GM10847 (cell line): ENCODE measurements around the gene RASA1.

Source experiments
- POLR2A ChIP-seq: IDR thresholded peaks from 2 replicates; pipeline ENCODE4 v1.6.1; 2011; ENCODE audit not compliant: insufficient read length; ENCODE audit errors: extremely low read depth

The RASA1 gene

DNA sequence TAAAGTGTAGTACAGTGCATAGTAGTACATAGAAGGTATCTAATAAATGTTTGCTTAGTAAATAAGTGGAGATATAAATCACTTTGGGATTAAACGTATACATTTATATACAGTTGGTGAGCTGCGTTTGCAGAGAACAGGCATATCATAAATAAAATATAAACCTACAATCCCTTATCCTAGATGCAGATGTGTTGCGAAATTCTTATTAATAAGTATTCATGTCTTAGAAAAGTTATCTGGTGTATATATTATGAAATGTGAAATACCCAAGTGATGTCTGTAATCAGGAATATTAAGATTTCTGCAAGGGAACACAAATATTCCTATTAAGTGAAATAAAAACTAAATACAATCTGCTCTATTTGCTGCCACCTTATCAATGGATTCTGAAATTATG is 136.2 kb downstream of the RASA1 start:
- TF ChIP-seq POLR2A, result no peak

DNA sequence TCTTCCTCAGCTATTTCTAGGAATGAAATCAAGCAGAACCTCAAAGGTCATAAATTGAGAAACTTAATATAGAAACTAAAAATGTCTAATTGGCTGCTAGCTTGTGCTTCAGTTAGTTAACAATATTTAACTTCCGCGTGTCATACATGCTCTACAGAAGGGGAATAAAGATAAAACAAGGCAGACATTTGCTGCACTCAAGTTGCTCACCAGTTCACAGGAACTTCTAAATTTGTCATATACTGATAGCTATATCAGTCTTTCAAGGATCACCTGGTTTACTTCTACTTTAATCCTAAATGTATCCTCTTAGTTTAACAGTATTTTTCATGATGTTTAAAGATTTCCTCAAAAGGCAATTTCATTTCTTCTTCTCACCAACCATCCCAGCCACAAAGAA is 136.7 kb downstream of the RASA1 start:
- no peak for TF ChIP-seq POLR2A

DNA sequence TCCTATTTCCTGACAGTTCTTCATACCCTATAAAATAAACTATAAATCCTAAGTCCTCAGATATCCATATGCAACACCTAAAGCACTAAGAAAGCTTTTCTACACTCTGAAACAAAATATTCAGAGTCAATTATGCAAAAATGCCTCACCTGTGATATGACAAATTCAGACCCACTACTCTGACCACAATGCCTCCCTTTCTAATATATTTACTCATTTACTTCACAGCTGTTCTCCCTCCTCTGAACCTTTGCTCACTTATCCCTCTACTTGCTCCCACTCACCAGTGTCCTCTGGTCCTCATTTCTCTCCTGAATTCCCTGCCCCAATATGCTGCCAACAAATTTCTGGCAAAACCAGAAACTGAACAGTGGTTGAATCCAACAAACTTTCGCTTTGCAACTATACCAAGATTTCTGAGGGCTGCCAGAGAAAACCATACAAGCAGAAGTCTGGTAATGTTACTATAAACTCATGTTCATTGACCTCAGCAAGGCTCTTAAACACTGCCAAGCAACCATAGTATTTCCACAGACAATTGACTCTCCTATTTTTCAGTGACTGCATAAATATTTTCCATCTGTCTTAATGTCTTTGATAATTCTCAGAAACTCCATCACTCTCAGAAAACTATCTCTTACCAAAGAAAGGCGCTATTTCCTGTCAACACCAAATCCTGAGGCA is 137.9 kb downstream of the RASA1 start:
- no peak for TF ChIP-seq POLR2A

DNA sequence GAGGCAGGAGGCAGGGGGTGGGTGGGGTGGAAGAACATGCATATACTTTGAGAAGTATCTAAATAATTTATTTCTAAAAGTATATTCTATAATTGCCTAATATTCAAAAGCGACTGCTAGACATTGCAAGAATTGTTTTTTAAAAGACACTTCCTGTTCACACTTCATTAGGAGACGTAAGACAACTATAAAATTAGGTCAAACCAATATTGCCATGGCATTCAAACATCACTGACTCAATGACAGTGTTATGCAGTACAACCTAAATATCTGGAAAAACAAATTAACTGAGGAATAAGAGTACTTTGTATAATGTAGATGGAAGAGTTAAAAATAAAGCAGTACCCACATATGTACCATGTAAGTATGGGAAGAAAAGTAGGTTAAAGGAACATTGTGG is 140.5 kb downstream of the RASA1 start:
- TF ChIP-seq POLR2A, result no peak

DNA sequence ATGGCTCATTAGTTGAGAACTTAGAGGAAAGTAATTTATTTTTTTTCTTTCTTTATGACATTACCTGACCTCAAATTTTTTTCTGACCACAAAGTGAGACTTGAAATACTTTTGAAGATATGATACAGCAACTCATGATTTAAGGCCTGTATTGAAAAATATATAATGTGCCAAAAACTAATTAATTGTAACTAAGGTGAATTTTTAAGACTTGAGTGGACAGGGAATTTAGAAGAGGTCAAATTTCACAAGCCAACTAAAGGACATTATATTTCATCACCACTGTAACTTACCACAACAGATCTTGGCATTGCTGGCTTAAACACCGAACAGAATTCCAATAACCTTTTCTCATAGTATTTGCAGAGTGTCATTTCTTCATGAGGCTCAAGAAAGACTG is 143.2 kb downstream of the RASA1 start:
- no peak for TF ChIP-seq POLR2A

DNA sequence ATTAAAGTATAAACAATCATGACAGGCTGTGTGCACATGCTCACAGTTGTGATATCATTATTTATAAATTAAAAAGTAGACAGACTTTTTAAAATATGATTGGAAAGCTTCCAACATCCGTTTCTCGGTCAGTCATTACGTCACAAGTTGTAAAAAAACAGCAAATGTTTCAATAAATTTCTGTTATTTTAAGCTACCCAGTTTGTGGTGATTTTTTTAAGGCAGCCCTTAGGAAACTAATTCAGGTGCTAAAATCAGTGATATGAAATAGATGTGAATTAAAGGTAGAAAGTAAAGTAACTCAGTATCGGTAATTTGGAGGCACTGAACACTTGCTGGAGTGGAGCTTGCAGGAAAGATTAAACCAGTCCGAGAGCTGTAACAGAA is 143.9 kb downstream of the RASA1 start:
- no peak for TF ChIP-seq POLR2A

DNA sequence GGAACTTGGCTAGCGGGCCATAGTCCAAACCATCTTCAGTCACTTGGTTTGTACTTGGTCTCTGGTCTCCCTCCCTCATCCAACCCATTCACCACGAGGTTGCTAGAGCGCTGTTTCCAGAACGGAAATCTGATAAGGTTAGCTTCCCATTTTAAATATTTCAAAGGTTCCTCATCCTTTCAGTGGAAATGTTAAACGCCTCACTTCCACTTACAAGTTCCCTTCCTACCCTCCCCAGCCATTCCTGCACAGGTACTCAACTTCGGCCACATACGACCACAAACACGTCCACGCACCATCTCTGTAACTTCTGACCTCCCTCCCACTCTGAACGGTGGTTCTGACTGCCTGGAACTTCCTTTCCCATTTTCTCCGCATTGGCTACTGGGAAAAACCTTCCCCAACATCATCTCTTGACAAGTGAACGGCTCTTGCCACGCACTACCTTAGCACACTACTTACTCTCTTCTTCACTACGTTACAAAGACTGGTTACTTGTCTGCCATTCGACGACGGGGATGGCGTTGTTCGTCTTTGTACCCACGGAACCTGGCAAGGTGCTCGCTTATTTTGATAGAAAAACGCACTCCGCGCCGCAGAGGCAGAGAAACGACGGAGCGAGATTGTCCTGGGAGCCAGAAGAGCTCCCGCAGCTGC is 144.4 kb downstream of the RASA1 start:
- TF ChIP-seq POLR2A, result no peak

DNA sequence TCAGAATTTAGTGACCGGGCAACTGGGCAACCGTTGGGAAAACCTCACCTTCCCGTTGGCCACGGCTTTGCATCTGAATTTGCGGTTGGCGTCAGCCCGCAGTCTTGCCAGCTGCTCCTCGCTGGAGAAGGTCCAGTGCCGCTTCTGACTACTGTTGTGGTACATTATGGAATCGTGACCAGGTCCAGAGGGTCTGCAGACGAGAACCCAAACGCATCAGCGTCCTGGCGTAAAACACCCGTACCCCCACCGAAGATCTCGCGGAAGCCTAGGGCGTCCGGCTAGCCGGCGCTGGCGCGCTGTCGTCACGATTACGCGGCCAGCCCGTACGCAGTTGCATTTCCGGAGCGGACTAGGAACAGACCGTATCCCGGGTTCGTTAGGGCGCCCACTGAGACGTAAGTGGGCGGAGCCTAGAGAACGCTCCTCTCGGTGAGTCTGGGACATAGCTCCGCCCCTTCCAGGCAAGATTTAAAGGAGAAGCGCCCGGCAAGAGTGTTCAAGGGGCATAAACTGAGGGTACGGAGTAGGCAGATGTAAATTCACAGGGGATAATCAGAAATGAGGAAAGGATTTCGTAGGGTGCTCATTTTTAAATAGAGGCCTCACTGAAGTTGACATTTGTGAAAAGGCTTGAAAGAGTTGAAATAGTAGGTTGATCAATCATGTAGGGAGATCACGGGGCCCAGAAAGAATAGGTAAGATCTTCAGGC is 145.1 kb downstream of the RASA1 start, which contains the start of gene CCNH:
Gene CCNH, minus strand, starts transcription at position 301 of the 713 bp plus-strand sequence. Its CDS starts 136 bp downstream, at position 165.
- peak; percentile 91 for TF ChIP-seq POLR2A

DNA sequence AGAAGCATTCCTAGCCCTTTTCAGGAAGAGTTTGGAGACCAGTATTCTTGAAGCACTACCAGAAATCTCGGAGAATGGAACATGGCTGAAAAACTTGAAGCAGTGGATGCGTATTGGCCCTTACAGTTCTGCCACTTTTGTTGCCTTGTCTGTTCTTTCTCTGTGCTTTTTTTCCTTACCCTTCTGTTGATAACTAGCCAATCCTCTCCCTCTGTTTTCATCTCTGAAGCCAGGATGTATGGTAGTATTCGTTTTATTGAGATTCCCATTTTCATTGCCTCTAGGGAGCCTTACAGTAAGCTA is 145.6 kb downstream of the RASA1 start:
- no peak for TF ChIP-seq POLR2A

DNA sequence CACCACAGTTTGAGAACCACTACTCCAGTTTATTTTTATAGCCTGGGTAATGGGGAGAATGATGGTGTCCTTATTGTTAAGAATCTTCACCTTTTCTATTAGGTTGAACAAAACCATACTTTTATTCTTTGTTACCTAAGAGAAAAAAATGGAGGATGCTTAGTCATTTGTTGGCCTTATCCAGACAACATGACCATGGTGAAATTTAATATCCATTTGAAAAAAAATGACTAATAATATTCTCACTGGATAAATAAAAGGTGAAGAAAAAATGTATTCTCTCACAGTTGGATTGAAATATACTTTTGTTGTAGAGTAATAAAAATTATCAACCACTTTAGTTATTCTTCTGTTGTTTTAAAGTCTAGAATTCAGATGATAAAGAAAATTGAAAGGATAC is 150.8 kb downstream of the RASA1 start:
- no peak for TF ChIP-seq POLR2A

DNA sequence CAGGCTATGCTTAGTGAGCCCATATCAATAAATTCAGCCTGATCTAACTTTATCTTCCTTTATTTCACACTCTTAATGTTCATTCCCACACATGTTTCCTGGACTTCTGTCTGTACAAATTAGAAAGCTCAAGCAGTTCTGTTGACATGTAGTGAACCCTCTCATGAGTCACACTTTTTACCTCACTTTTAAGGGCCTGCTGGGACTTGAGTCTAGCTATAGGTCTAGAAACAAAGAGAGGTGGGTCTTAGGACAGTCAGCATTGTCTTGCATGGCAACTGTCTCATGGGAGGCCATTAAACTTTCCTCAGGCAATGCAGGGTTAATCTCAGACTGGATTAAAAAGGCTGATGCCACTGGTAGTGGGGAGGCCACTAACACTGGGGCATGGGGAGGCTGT is 153.6 kb downstream of the RASA1 start:
- TF ChIP-seq POLR2A, result no peak

DNA sequence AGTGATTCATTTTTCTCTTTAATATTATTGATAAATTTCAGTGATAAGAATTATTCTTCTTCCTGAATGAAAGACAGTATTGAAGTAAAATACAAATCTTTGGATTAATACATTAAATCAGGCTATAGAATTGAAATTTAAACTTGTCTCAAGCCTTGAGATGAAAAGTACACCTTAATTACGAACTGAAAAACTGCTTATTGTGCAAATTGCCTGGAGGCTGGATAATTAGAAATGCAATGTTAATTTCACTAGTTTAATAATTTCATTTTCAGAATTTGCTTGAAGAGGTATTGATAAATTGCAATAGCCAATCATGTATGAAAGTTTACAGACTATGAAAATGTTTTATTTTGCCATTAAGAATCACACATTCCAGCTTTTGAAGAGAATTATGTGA is 156.1 kb downstream of the RASA1 start:
- no peak for TF ChIP-seq POLR2A

DNA sequence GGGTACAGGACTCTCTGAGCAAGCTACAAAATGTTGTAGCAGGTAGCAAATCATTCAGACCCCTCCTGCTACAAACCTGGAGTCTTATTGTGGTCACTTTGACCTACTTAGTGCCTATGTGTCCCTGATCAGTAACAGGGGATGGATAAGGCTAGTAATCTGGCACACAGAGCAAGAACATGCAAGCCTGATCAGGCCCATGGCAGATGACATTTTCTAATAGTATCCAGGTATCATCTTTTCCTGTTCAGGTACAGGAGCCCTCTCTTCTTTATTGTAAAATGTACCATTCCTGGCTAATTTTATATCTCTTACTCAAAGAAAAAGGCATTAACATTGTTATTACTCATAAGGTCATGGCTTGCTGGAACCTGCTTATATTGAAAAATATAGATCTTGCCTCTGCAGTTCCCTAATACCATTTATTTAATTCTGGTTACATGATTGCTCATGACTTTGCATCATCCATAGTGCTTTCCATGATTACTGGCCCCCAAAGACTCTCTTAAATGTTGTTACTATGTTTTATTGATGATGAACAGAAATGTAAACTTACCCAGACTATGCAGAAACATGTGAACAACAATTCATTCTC is 163.3 kb downstream of the RASA1 start:
- TF ChIP-seq POLR2A, result no peak

DNA sequence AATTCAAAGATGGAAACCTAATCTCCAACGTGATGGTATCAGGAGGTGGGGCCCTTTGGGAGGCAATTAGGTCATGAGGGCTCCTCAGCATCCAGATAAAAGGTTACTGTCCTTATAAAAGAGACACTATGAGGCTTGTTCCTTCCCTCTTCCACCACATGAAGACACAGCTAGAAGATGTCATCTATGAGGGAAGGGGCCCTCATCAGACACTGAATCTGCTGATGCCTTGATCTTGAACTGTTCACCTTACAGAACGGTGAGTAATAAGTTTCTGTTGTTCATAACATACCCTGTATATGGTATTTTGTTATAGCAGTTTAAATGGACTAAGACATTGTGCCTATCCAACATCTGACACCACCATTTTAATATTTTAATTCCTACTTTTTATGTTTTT is 164.8 kb downstream of the RASA1 start:
- TF ChIP-seq POLR2A, result no peak

DNA sequence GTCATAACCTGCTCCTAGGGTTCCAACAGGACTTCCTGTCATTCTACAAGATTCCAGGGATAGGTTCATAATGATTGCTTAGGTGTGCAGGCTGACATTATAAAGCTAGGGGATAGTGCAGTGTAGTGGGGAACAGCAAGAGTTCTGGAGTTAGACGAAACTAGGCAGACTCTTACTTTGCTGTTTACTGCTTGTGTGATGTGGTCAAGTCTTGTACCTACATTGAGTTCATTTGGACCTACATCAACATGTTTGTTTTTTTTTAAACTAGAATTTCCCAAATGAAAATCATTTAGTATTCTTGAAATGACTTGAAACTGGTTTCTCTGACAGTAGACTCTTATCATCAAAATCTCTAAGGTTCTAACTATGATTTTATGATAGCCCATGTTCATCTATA is 166.3 kb downstream of the RASA1 start:
- no peak for TF ChIP-seq POLR2A

DNA sequence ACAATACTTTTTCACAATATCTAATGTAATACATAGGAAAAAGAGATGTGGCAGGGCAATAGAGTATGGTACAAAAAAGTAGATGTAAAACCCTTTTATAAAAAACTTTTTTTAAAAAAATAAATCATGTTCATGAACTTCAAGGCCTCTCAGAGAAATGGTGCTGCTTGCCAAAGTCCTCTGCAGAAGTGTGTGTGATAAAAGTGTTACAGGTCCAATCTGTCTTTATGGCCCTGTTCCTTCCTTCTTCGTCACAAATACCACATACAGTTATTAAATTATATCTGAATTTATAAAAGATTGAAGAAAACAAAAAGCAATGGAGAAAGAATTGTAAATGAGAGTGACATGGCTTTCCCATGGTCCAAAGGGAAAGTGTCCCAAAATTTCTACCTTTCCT is 166.8 kb downstream of the RASA1 start:
- no peak for TF ChIP-seq POLR2A
